A673 (cell line): ENCODE data around the gene HEXD. TPM values are rescaled to one million over a fixed set of nuclear protein-coding genes. Genes with fewer than 3 reads are reported as not detected.
"Not testable (repeated sequence)": the region's sequence is repeated elsewhere in the genome, so short reads cannot be mapped to it uniquely, and the experiment has no call there.

Source experiments
- BruUV-seq: library from RNA; stranded (reverse); fragments of 400-500 nt; replicated peaks from 2 replicates; lab custom pipeline; 2021; lab: Mats Ljungman, UMichigan
- CTCF ChIA-PET: fragments of 300-600 bp; sonication (Branson Sonifier 250); formaldehyde crosslinking; loops from one replicate; lab custom pipeline; 2022; ENCODE audit warnings: antibody characterized with exemption; lab: Charles Lee
- POLR2A ChIA-PET: fragments of 300-600 bp; sonication (Branson Sonifier 250); formaldehyde crosslinking; loops from one replicate; lab custom pipeline; 2022; ENCODE audit warnings: antibody characterized with exemption; ENCODE audit not compliant: low non-redundant PET; lab: Charles Lee
- DNase-seq: peaks from one replicate; pipeline ENCODE4 v3.0.0-alpha.2; 2015; ENCODE audit warnings: low spot score
- H3K27ac ChIP-seq: fragments of 200-600 bp; sonication (generic); 2 replicates; pipeline ENCODE4 v1.5.1; 2016; ENCODE audit warnings: mixed run types, low read depth, mild to moderate bottlenecking, mixed read lengths, antibody characterized with exemption, low read length; ENCODE audit not compliant: poor library complexity, severe bottlenecking
- H3K27me3 ChIP-seq: fragments of 200-600 bp; sonication (generic); replicated peaks from 2 replicates; pipeline ENCODE4 v1.6.1; 2017; ENCODE audit warnings: mixed run types, low read depth, mild to moderate bottlenecking, mixed read lengths, antibody characterized with exemption, low read length; ENCODE audit not compliant: insufficient read depth, poor library complexity
- H3K36me3 ChIP-seq: fragments of 200-600 bp; sonication (generic); 2 replicates; pipeline ENCODE4 v1.6.1; 2016; ENCODE audit warnings: mixed run types, mild to moderate bottlenecking, mixed read lengths, antibody characterized with exemption, low read length; ENCODE audit not compliant: insufficient read depth, poor library complexity, severe bottlenecking
- H3K4me1 ChIP-seq: fragments of 200-600 bp; sonication (generic); 2 replicates; pipeline ENCODE4 v1.6.1; 2017; ENCODE audit warnings: mixed run types, mild to moderate bottlenecking, mixed read lengths, antibody characterized with exemption, low read length; ENCODE audit not compliant: insufficient read depth, poor library complexity, severe bottlenecking
- H3K4me3 ChIP-seq: fragments of 200-600 bp; sonication (generic); 2 replicates; pipeline ENCODE4 v1.5.1; 2016; ENCODE audit warnings: low read depth, mixed run types, mild to moderate bottlenecking, mixed read lengths, low read length; ENCODE audit not compliant: poor library complexity, severe bottlenecking
- H3K9me3 ChIP-seq: fragments of 200-600 bp; sonication (generic); 2 replicates; pipeline ENCODE4 v1.6.1; 2016; ENCODE audit warnings: mixed run types, low read depth, mild to moderate bottlenecking, mixed read lengths, antibody characterized with exemption, low read length; ENCODE audit not compliant: poor library complexity, severe bottlenecking
- CTCF ChIP-seq: fragments of 300-800, 200-600 bp; sonication (generic); conservative IDR thresholded peaks from 2 replicates; pipeline ENCODE4 v1.5.1; 2017; ENCODE audit warnings: low read depth, mild to moderate bottlenecking, antibody characterized with exemption, low read length, moderate library complexity, mixed read lengths
- EZH2 ChIP-seq: fragments of 200-600 bp; sonication (generic); IDR thresholded peaks from 2 replicates; pipeline ENCODE4 v1.6.1; 2017; ENCODE audit warnings: borderline replicate concordance, low read depth, mild to moderate bottlenecking, mixed read lengths, antibody characterized with exemption, low read length; ENCODE audit not compliant: poor library complexity, severe bottlenecking
- intact Hi-C: fragments of 100-400 bp; cut with micrococcal nuclease; formaldehyde crosslinking; loops from one replicate; pipeline ENCODE4 v1.10.0; 2022; ENCODE audit not compliant: unreplicated experiment
- total RNA-seq: library from RNA; stranded (reverse); gene quantifications from 2 replicates; pipeline ENCODE4 v1.2.3, GENCODE V29; 2021

Gene HEXD
- total RNA-seq, 1 experiment from 2014 or later = 20.1 TPM

DNA sequence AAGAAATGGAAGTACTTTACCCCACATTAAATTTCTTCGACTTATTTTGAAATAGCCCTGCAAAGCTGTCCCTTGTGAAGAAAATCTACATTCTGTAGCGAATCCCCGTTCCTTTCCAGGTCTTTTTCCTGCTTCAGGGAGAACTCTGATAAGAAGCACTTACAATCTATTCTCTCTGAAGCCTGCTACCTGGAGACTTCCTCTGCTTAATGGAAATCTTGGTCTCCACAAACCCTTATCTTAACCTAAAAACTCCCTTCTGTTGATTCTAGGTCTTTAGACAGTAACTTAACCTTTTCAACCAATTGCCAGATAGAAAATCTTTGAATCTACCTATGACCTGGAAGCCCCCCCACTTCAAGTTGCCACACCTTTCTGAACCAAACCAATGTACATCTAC, 34.0 kb downstream of the HEXD start:
- Histone ChIP-seq H3K27ac (no peak overlapping the region), H3K36me3 (no peaks in the 10 kb centered on the region), H3K4me1 (peaks cover 14% of the 10 kb centered on the region), H3K4me3 (no peak overlapping the region), H3K27me3 (no peaks in the 10 kb centered on the region), H3K9me3 (no peaks in the 10 kb centered on the region)
- no peak for DNase-seq
- intact Hi-C loops = no loop called here
- TF ChIP-seq CTCF = no peak
- no peak for TF ChIP-seq EZH2
- ChIA-PET CTCF (no interaction called here), POLR2A (no interaction called here)
- no TSS peak for BruUV-seq

- H3K4me3 ChIP-seq, H3K36me3 ChIP-seq, H3K9me3 ChIP-seq, intact Hi-C loops, POLR2A ChIA-PET, DNase-seq, CTCF ChIA-PET, BruUV-seq, H3K27ac ChIP-seq, H3K27me3 ChIP-seq: not testable (repeated sequence)
- H3K4me1 ChIP-seq = peaks cover 22% of the 10 kb centered on the region
Observed at GRCh38 chr17:82453151-82453550, 35.0 kb downstream of the HEXD start.

DNA sequence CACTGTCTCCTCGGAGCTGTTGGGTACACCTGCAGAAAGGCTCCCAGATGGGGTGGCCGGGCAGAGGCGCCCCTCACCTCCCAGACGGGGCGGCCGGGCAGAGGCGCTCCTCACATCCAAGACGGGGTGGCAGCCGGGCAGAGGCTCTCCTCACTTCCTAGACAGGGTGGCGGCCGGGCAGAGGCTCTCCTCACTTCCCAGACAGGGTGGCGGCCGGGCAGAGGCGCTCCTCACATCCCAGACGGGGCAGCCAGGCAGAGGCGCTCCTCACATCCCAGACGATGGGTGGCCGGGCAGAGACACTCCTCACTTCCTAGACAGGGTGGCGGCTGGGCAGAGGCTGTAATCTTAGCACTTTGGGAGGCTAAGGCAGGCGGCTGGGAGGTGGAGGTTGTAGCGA, 35.6 kb downstream of the HEXD start:
- DNase-seq, H3K36me3 ChIP-seq, H3K4me3 ChIP-seq, H3K27me3 ChIP-seq, intact Hi-C loops, BruUV-seq, H3K27ac ChIP-seq, CTCF ChIA-PET, H3K9me3 ChIP-seq, POLR2A ChIA-PET: not testable (repeated sequence)
- H3K4me1 ChIP-seq = peaks cover 22% of the 10 kb centered on the region

- POLR2A ChIA-PET = no interaction called here
- peaks cover 8% of the 10 kb centered on the region for H3K4me1 ChIP-seq
- DNase-seq = no peak
- no peaks in the 10 kb centered on the region for H3K9me3 ChIP-seq
- CTCF ChIA-PET = no interaction called here
- no peaks in the 10 kb centered on the region for H3K27me3 ChIP-seq
- H3K4me3 ChIP-seq = peak overlapping the region; percentile 99
- intact Hi-C loops = no loop called here
- BruUV-seq = no TSS peak
- TF ChIP-seq CTCF (no peak), EZH2 (no peak)
- peaks cover 22% of the 10 kb centered on the region for H3K36me3 ChIP-seq
- peak overlapping the region; percentile 100 for H3K27ac ChIP-seq
Observed at GRCh38 chr17:82457073-82457928, 39.2 kb downstream of the HEXD start.
